Suprapubic skin (tissue), 3 donors: ENCODE data around the gene RPTOR.

Source experiments
- POLR2AphosphoS5 ChIP-seq, 3 donors: sonication (generic); formaldehyde crosslinking; IDR thresholded peaks; one replicate each; pipeline ENCODE4 v1.6.1; 2017; ENCODE audit warnings: antibody characterized with exemption in 3 of 3
- TF ChIP-seq, protein P1 (sequence below), 2 donors: fragments of 200-600 bp in 1 of 2; fragments of 450-650 bp in 1 of 2; sonication (generic) in 1 of 2; IDR thresholded peaks; one replicate each; pipeline ENCODE4 v1.5.1; 2016 to 2019; ENCODE audit warnings: antibody characterized with exemption in 2 of 2, mild to moderate bottlenecking in 1 of 2, moderate library complexity in 1 of 2

DNA sequence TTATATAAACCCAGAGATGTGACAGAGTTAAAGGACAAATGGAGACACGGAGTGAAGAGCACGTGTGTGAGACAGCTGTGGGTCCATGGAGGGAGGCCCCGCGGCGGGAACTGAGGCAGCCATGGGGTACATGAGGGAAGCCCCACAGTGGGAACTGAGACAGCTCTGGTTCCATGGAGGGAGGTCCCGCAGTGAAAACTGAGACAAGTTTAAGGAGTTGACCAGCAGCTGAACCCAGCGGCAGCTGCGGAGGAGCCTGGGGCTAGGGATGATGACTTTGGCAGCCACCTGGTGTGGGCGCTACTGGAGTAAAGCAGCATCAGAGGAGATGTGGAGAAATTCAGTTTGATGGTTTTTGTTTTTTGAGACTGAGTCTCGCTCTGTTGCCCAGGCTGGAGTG is 185.1 kb downstream of the RPTOR start:
- TF ChIP-seq, protein P1, sequence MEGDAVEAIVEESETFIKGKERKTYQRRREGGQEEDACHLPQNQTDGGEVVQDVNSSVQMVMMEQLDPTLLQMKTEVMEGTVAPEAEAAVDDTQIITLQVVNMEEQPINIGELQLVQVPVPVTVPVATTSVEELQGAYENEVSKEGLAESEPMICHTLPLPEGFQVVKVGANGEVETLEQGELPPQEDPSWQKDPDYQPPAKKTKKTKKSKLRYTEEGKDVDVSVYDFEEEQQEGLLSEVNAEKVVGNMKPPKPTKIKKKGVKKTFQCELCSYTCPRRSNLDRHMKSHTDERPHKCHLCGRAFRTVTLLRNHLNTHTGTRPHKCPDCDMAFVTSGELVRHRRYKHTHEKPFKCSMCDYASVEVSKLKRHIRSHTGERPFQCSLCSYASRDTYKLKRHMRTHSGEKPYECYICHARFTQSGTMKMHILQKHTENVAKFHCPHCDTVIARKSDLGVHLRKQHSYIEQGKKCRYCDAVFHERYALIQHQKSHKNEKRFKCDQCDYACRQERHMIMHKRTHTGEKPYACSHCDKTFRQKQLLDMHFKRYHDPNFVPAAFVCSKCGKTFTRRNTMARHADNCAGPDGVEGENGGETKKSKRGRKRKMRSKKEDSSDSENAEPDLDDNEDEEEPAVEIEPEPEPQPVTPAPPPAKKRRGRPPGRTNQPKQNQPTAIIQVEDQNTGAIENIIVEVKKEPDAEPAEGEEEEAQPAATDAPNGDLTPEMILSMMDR (IDR thresholded peaks at IDR 0.05), result no peak
- no peak for TF ChIP-seq POLR2AphosphoS5 (IDR thresholded peaks at IDR 0.05)
